ENCODE data around the gene STIP1. TPM values are rescaled to one million over a fixed set of nuclear protein-coding genes. Genes with fewer than 3 reads are reported as not detected.
"Not testable (repeated sequence)": the region's sequence is repeated elsewhere in the genome, so short reads cannot be mapped to it uniquely, and the experiment has no call there.

Gene STIP1
- total RNA-seq, 1 experiment from 2014 or later = 338 TPM

DNA sequence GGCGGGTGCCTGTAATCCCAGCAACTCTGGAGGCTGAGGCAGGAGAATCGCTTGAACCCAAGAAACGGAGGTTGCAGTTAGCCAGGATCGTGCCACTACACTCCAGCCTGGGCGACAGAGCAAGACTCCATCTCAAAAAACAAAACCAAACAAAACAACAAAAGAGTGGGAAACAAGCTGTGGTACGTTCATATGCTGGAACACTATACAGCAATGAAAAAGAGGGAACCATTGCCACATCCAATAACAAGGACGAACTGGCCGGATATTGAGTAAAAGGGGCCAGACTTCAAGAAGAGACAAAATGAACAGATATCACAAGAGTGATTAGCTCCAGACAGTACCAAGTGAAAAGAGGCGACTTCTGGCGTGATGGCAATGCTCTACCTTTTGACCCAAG, 24.9 kb upstream of the STIP1 start:
- Histone ChIP-seq H4K91ac (ENCODE audit: insufficient read length, low read depth, low read length) (no peak overlapping the region), H2BK20ac (ENCODE audit: low read depth, low read length, poor library complexity, severe bottlenecking) (no peak overlapping the region), H3K79me2 (ENCODE audit: insufficient read depth, low read length) (no peaks in the 10 kb centered on the region), H3K79me1 (ENCODE audit: insufficient read depth, low read depth, low read length, poor library complexity, severe bottlenecking) (no peaks in the 10 kb centered on the region), H2AK5ac (ENCODE audit: insufficient read length, low read length) (no peak overlapping the region), H3K18ac (ENCODE audit: insufficient read length, low read depth, low read length) (no peak overlapping the region), H3K4me1 (ENCODE audit: insufficient read depth, low read length) (no peaks in the 10 kb centered on the region), H3K23ac (ENCODE audit: insufficient read length, low read depth, low read length) (no peak overlapping the region), H3K23me2 (ENCODE audit: insufficient read length, low read depth, low read length, poor library complexity, severe bottlenecking) (peaks cover 5% of the 10 kb centered on the region), H2BK12ac (ENCODE audit: insufficient read length, low read depth, low read length) (no peak overlapping the region), H4K8ac (replicated peaks; ENCODE audit: insufficient read length, low read depth, low read length) (no peak overlapping the region), H2BK15ac (ENCODE audit: low read depth, low read length) (no peak overlapping the region), H3K14ac (ENCODE audit: insufficient read depth, low read length) (no peak overlapping the region), H2AFZ (ENCODE audit: low read length) (no peak overlapping the region), H3K56ac (ENCODE audit: insufficient read length, low read depth, low read length) (no peak overlapping the region), H3K4me2 (ENCODE audit: insufficient read depth, insufficient read length, low read length) (no peak overlapping the region), H4K5ac (ENCODE audit: insufficient read length, low read depth, low read length) (no peak overlapping the region), H2BK5ac (ENCODE audit: insufficient read length, low read length) (no peak overlapping the region), H3K27ac (ENCODE audit: insufficient read length, low read depth, low read length) (no peak overlapping the region), H3K9me3 (ENCODE audit: control insufficient read depth, low read depth, low read length) (no peaks in the 10 kb centered on the region), H3K27me3 (ENCODE audit: insufficient read depth, low read length) (peaks cover 1% of the 10 kb centered on the region; the same call in 1 of the 2 replicates), H3T11ph (ENCODE audit: low read length) (no peak overlapping the region), H4K20me1 (ENCODE audit: control insufficient read depth, insufficient read depth, insufficient read length) (no peaks in the 10 kb centered on the region), H3K9ac (ENCODE audit: extremely low read depth, insufficient read length, low read length) (no peak overlapping the region), H2BK120ac (ENCODE audit: low read depth, low read length, poor library complexity, severe bottlenecking) (no peak overlapping the region), H3K4ac (ENCODE audit: low read depth, low read length) (no peak overlapping the region)
- DNase-seq = no peak
- Mint-ChIP-seq H3K9me3 (no peaks in the 10 kb centered on the region), H3K36me3 (ENCODE audit: insufficient read depth in 1 of 3, low read depth in 3 of 3) (peaks cover 0 to 10% (median 5%) of the 10 kb centered on the region in 3 experiments; a peak in 3 of 7 replicates), H3K4me3 (no peak overlapping the region; a peak in 1 of 5 replicates), H3K27me3 (ENCODE audit: low read depth) (peaks cover 7% of the 10 kb centered on the region; the same call in 1 of the 2 replicates), H3K4me1 (peaks cover 6 to 10% of the 10 kb centered on the region in 2 experiments), H3K27ac (no peak overlapping the region)
- no CpG with 5 or more reads among the region's 10 CpGs for WGBS (ENCODE audit: extremely low coverage, insufficient read length, low lambda C conversion rate)
- TF ChIP-seq CTCF (conservative IDR thresholded peaks at IDR 0.05) = no peak

DNA sequence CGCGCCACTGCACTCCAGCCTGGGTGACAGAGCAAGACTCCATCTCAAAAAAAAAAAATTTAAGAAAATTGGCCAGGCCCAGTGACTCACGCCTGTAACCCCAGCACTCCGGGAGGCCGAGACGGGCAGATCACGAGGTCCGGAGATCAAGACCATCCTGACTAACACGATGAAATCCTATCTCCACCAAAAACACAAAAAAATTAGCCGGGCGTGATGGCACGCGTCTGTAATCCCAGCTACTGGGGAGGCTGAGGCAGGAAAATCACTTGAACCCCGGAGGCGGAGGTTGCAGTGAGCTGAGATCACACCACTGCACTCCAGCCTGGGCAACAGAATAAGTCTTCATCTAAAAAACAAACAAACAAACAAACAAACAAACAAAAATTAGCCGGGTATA, 23.2 kb upstream of the STIP1 start:
- not testable (repeated sequence) for H2BK12ac ChIP-seq (ENCODE audit: insufficient read length, low read depth, low read length); H3K9me3 ChIP-seq (ENCODE audit: control insufficient read depth, low read depth, low read length); H3K4me1 ChIP-seq (ENCODE audit: insufficient read depth, low read length); DNase-seq; H4K20me1 ChIP-seq (ENCODE audit: control insufficient read depth, insufficient read depth, insufficient read length); H2BK20ac ChIP-seq (ENCODE audit: low read depth, low read length, poor library complexity, severe bottlenecking); H3K27me3 ChIP-seq (ENCODE audit: insufficient read depth, low read length); H3K4ac ChIP-seq (ENCODE audit: low read depth, low read length); H2AFZ ChIP-seq (ENCODE audit: low read length); H3K4me2 ChIP-seq (ENCODE audit: insufficient read depth, insufficient read length, low read length); H3K79me2 ChIP-seq (ENCODE audit: insufficient read depth, low read length); H3T11ph ChIP-seq (ENCODE audit: low read length); H3K4me3 Mint-ChIP-seq; H2BK15ac ChIP-seq (ENCODE audit: low read depth, low read length); H3K27ac Mint-ChIP-seq; H3K18ac ChIP-seq (ENCODE audit: insufficient read length, low read depth, low read length); H2BK120ac ChIP-seq (ENCODE audit: low read depth, low read length, poor library complexity, severe bottlenecking); H4K8ac ChIP-seq (replicated peaks; ENCODE audit: insufficient read length, low read depth, low read length); H4K5ac ChIP-seq (ENCODE audit: insufficient read length, low read depth, low read length); H3K27ac ChIP-seq (ENCODE audit: insufficient read length, low read depth, low read length); H3K14ac ChIP-seq (ENCODE audit: insufficient read depth, low read length); H4K91ac ChIP-seq (ENCODE audit: insufficient read length, low read depth, low read length); H2AK5ac ChIP-seq (ENCODE audit: insufficient read length, low read length); H3K9ac ChIP-seq (ENCODE audit: extremely low read depth, insufficient read length, low read length); H3K23me2 ChIP-seq (ENCODE audit: insufficient read length, low read depth, low read length, poor library complexity, severe bottlenecking); H3K9me3 Mint-ChIP-seq; H2BK5ac ChIP-seq (ENCODE audit: insufficient read length, low read length); H3K79me1 ChIP-seq (ENCODE audit: insufficient read depth, low read depth, low read length, poor library complexity, severe bottlenecking); H3K56ac ChIP-seq (ENCODE audit: insufficient read length, low read depth, low read length); H3K23ac ChIP-seq (ENCODE audit: insufficient read length, low read depth, low read length)
- WGBS (ENCODE audit: extremely low coverage, insufficient read length, low lambda C conversion rate) = no CpG with 5 or more reads among the region's 16 CpGs
- Mint-ChIP-seq H3K27me3 (ENCODE audit: low read depth) (peaks cover 12% of the 10 kb centered on the region), H3K4me1 (peaks cover 10 to 15% of the 10 kb centered on the region in 2 experiments), H3K36me3 (ENCODE audit: insufficient read depth in 1 of 3, low read depth in 3 of 3) (peaks cover 0 to 10% (median 5%) of the 10 kb centered on the region in 3 experiments; a peak in 3 of 7 replicates)

Measured in H9 (cell line).